HG02623 (cell line): ENCODE data around the gene RHPN2.
"Not testable (repeated sequence)": the region's sequence is repeated elsewhere in the genome, so short reads cannot be mapped to it uniquely, and the experiment has no call there.

Source experiments
- ATAC-seq: cut with Tn5 transposase; IDR thresholded peaks from one replicate; pipeline ENCODE4 v1.9.1; 2021; ENCODE audit warnings: moderate library complexity; ENCODE audit not compliant: unreplicated experiment

The RHPN2 gene

GRCh38 chr19:33066543-33066942 lies 1.9 kb upstream of the RHPN2 start:
- no peak for ATAC-seq

GRCh38 chr19:33064458-33064791 lies 263 bp downstream of the RHPN2 start:
- ATAC-seq, result peak; percentile 42

DNA sequence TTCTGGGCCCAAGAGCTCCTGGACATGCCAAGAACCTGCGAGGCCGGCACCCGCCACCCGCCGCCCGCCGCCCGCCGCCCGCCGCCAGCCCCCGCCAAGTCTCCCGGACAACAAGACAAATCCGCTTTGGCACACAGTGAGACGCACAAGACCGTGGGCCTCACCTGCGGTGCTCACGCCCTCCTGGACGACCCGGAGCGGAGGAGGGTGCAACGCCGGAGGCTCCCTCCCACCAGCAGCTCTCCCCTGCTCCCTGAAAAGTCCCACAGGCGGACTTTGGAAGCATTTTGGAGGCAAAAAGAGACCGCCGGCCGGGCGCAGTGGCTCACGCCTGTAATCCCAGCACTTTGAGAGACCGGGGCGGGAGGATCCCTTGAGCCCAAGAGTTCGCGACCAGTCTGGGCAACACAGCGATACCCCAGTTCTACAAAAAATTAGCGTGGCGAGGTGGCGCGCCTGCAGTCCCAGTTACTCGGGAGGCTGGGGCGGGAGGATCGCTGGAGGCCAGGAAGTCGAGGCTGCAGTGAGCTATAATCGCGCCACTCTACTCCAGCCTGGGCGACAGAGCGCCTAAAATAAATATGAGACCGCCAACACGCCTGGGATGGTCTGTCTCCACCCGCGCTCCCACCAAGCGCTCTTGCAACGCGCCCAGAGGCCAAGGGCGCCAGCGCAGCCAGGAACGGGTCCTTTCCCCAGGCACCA lies 783 bp downstream of the RHPN2 start:
- no peak for ATAC-seq

DNA sequence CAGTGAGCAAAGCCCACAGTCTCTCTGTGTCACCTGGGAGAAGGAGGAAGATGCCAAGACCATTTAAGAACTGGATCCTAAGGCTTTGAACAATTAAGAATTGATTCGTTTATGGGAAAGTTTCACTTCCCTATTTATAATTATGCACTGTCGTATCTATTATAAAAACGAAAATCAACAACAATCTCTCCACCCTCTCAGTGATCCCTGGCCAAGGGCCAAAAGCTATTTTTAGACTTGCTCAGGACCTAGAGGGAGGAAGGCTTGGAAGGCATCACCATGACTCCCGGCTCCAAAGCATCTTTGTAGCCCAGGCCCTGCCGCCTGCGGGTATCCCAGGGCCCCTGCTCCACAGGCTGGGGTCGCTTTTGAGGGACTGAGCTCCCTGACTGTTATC lies 1.3 kb downstream of the RHPN2 start:
- no peak for ATAC-seq

- no peak for ATAC-seq
These were observed 1.8 kb downstream of the RHPN2 start for GRCh38 chr19:33062902-33063301.

- ATAC-seq, result no peak
These were observed 4.1 kb downstream of the RHPN2 start for GRCh38 chr19:33060586-33060985.

DNA sequence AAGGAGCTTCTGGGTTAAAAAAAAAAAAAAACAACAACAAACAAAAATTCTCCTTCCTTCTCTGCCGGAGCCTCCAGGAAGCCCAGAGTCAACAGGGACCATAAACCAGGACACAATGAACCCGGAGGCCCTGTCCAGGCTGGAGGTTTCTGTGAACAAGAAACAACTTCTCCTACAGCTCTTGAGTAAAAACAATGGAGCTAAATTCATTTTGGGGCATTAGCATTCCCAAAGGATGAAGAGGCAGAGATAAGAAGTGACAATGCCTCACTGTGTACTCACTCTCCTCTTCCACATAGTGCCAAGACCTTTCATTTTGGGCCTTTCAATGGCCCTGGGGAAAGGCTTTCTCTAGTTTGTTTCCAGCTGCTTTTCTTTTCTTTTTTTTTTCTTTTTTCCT lies 9.0 kb downstream of the RHPN2 start:
- no peak for ATAC-seq

DNA sequence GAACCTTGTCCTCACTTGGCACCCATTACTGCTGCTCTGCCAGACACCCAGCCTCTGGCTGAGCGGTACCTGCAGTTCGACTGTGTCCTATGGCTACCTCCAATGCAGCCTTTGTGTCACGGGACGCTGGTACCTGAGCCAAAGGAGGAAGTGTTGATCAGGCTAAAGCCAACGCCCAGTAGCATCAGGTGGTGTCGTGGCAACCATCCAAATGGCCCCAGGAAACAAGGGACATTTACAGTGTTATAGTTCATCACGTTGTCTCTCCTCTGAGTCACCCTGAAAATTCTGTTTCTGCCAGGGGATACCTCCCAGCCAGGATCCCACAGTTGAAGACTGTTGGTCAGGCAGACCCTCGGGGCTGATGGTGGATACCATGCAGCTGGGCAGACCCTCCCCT lies 10.1 kb downstream of the RHPN2 start:
- no peak for ATAC-seq

DNA sequence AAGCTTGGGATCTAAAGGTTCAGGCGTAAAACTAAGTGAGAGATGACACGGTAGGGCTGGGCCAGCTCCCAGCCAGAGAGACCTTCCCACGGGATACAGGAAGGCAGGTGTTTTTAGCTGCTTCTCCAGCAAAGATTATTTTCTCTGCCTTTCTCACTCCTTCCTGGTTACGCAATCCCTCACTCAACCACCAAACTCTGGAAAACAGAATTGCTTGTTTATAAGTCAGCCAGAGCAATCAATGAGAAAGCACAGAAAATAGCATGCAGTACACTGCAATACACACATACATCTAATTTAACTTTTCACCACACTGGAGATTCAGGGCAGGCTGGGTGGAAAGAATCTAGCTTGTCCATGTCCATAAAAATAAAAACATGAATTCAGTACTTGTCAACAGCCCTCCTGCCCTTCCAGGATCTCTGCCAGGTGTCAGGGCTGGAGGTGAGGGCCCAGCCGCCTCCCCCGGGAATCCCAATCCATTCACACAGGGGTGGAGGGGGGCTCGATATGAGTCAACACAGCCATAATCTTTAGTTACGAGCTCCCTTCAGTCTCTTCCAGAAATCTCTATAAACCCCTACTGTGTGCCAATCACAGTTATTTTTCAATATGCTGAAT lies 12.2 kb downstream of the RHPN2 start:
- no peak for ATAC-seq

DNA sequence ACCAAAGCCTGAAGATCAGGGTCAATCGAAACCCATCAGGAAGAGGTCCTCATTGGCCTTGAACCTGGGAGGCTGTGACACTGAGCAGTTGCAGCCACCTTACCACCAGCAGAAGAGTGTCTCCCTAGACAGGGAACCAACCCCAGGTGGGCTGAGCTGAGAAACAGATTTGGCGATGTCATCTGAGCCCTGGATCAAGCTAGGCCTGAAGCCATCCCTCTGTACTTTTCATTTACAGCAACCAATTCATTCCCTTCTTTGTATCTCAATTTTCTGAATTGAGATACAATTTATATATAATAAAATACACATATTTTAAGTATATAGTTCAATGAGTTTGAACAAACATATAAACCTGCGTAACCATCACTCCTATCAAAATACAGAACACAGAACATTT lies 14.6 kb downstream of the RHPN2 start:
- no peak for ATAC-seq

- ATAC-seq, result no peak
These were observed 15.6 kb downstream of the RHPN2 start for GRCh38 chr19:33048806-33049676.

DNA sequence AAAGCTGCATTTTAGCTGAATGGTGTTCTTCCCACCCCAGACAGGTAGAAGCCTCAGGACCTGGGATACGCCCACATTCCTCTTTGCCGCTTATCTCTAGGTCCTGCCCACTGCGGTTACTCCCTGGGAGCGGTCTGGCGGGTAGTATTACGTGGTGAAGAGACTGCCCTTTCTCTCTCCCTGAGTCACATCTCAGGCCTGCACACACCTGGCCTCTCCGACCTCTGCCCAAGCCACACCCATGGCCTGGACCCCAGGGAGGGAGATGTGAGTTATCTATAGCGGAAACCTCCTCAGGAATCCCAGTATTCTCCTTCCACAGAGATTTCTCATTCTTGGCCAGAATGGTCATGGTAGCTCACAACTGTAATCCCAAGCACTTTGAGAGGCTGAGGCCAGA lies 17.3 kb downstream of the RHPN2 start:
- ATAC-seq, result no peak

GRCh38 chr19:33041828-33042160 lies 22.9 kb downstream of the RHPN2 start:
- ATAC-seq, result not testable (repeated sequence)

DNA sequence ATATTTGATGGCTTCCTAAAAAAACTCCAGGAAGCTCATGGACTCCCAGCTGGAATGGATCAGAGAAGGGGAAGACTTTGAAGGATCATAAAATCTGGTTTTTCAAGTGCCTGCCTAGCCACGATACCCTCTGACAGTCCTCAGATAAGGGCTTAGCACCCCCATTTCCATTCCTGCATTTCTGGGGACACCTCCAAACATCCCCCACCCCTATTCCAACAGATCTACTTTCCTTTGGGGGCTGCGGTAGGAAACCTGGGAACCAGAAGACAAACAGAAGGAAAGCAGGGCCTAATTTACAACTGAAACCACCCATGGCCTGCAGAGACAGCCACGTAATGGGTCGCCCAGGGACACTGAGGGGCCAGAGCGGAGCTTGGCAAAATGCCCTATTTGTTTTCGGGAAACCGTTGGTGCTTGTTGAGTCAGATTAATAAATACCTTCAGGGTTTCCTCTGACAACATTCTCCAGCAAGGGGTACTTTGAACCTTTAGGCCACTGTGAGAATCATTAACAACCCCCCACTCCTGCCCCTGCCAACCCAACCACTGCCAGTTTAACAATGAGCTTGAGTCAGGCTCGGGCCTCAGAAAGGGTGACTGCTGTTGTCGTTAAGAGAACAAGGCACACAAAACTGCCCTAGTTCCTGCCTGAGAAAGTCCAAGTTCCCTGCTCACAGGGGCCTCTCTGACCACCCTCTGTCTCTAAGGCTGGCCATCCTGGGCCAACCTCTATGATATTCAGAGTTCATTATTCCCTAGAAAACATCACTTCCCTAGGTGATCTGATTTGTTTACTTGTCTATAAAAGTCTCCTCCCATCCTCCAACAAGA lies 23.5 kb downstream of the RHPN2 start:
- no peak for ATAC-seq

GRCh38 chr19:33039815-33040214 lies 24.9 kb downstream of the RHPN2 start:
- ATAC-seq, result no peak

- ATAC-seq, result no peak
These were observed 25.5 kb downstream of the RHPN2 start for GRCh38 chr19:33039108-33039599.

- not testable (repeated sequence) for ATAC-seq
These were observed 27.3 kb downstream of the RHPN2 start for GRCh38 chr19:33037168-33038025.

- not testable (repeated sequence) for ATAC-seq
These were observed 28.1 kb downstream of the RHPN2 start for GRCh38 chr19:33036370-33037167.

- no peak for ATAC-seq
These were observed 29.2 kb downstream of the RHPN2 start for GRCh38 chr19:33035461-33035860.
